Pancreas (tissue), 10 donors: Measurements from ENCODE around the gene RAB26. TPM values are rescaled to one million over a fixed set of nuclear protein-coding genes. Genes with fewer than 3 reads are reported as not detected.
A peak's percentile ranks its signal among the peaks of the same experiment; 100 is the strongest.

Experiments used
- ATAC-seq, 4 donors: fragments of 200-7000 bp; cut with Tn5 transposase; one replicate each; pipeline versions ENCODE4 v1.8.0 to v1.9.1; 2020; ENCODE audit warnings: mild to moderate bottlenecking in 4 of 4, moderate library complexity in 4 of 4
- DNase-seq, 6 donors: peaks; one replicate each; pipeline ENCODE4 v3.0.0-alpha.2; 2020
- FAIRE-seq: peaks from 2 replicates; lab custom pipeline; 2012; peaks lifted over from hg19 to GRCh38; lab: Jason Lieb, UNC
- H3K27ac ChIP-seq, 4 donors: fragments of 200-600 bp; sonication (generic); 1 replicate in 3 of 4; 2 replicates in 1 of 4; pipeline versions ENCODE4 v1.5.0 to v1.8.0; 2020
- H3K27me3 ChIP-seq, 4 donors: fragments of 200-600 bp; one replicate each; pipeline ENCODE4 v1.8.0; 2021
- H3K36me3 ChIP-seq, 3 donors: fragments of 200-600 bp; sonication (generic) in 1 of 3; one replicate each; pipeline versions ENCODE4 v1.5.0 to v1.8.0; 2020 to 2021
- H3K4me1 ChIP-seq, 3 donors: fragments of 200-600 bp; one replicate each; pipeline ENCODE4 v1.8.0; 2021
- H3K4me3 ChIP-seq, 4 donors: fragments of 200-600 bp; sonication (generic) in 2 of 4; one replicate each; pipeline versions ENCODE4 v1.5.0 to v1.8.0; 2020 to 2021
- H3K9me3 ChIP-seq, 4 donors: fragments of 200-600 bp; one replicate each; pipeline ENCODE4 v1.8.0; 2021
- WGBS, 2 donors: extraction: QIAGEN DNeasy Blood & Tissue Kit; methylation state at CpG; one replicate each; pipeline ENCODE4 v1.1.7; 2013; 5-methylcytosine and 5-hydroxymethylcytosine counted together
- intact Hi-C, 3 donors: fragments of 100-400 bp; cut with DNase I; formaldehyde crosslinking; loops; one replicate each; pipeline versions ENCODE4 v1.11.1 to v1.14.2; 2022
- polyA plus RNA-seq, 2 donors: library from polyadenylated mRNA; stranded (reverse); fragments of 200-250 nt; gene quantifications; one replicate each; pipeline ENCODE4 v1.2.3, GENCODE V29; 2013
- total RNA-seq, 6 donors: library from RNA; stranded (reverse); fragmentation: NEBNext Ultra II Directional in 4 of 6; extraction: Animal tissue kit (Norgen Biotek cat#: 25700) in 4 of 6; gene quantifications; one replicate each; pipeline versions ENCODE4 v1.2.1 to v1.2.4, GENCODE V29; 2021 to 2023
- TF ChIP-seq, protein P1 (sequence below), 4 donors: fragments of 200-600 bp; sonication (generic) in 3 of 4; IDR thresholded peaks; one replicate each; pipeline versions ENCODE4 v1.5.0 to v1.8.0; 2021; ENCODE audit warnings: antibody characterized with exemption in 4 of 4
- donor health status: healthy with polysubstance abuse.
- donor health status: DM: no; HTN: no; CAD: no; lungs with moderate emphysema.
- donor health status: DM: no; HTN: no; CAD: no.
- donor health status: control.
- donor health status: control.
- donor health status: Bipolar disorder and iron deficiency.
- donor health status: DM: yes; HTN: yes; CAD: no.
- donor health status: DM: no; HTN: no; CAD: no.
- donor health status: DM: no; HTN: no; CAD: no.
- donor health status: DM: yes; HTN: yes; CAD: no.

RAB26 gene
- total and polyA plus RNA-seq, 8 donors: 19.2 to 255 (median 33.6) TPM

GRCh38 chr16:2163211-2163881, 14.9 kb downstream of the RAB26 start:
- ATAC-seq (peak in 2 of 4 donors; percentile 17 to 38), FAIRE-seq (no peak)
- intact Hi-C loops: no loop called here

GRCh38 chr16:2165861-2166260, 17.4 kb downstream of the RAB26 start:
- Histone ChIP-seq H3K4me3 (no peak overlapping the region), H3K9me3 (no peaks in the 10 kb centered on the region), H3K36me3 (peaks cover 0 to 3% (median 0%) of the 10 kb centered on the region in 3 donors), H3K4me1 (no peaks in the 10 kb centered on the region), H3K27ac (no peak overlapping the region), H3K27me3 (no peaks in the 10 kb centered on the region)
- ATAC-seq (no peak), DNase-seq (no peak), FAIRE-seq (no peak)
- TF ChIP-seq, protein P1, sequence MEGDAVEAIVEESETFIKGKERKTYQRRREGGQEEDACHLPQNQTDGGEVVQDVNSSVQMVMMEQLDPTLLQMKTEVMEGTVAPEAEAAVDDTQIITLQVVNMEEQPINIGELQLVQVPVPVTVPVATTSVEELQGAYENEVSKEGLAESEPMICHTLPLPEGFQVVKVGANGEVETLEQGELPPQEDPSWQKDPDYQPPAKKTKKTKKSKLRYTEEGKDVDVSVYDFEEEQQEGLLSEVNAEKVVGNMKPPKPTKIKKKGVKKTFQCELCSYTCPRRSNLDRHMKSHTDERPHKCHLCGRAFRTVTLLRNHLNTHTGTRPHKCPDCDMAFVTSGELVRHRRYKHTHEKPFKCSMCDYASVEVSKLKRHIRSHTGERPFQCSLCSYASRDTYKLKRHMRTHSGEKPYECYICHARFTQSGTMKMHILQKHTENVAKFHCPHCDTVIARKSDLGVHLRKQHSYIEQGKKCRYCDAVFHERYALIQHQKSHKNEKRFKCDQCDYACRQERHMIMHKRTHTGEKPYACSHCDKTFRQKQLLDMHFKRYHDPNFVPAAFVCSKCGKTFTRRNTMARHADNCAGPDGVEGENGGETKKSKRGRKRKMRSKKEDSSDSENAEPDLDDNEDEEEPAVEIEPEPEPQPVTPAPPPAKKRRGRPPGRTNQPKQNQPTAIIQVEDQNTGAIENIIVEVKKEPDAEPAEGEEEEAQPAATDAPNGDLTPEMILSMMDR (IDR thresholded peaks at IDR 0.05): no peak
- intact Hi-C loops: no loop called here
- 92% methylated on average over 11 to 12 of the region's 12 CpGs for WGBS, 2 donors

More at GRCh38 chr16:2163211-2163881, 14.9 kb downstream of the RAB26 start:
- H3K27me3 ChIP-seq: no peaks in the 10 kb centered on the region
- peaks cover 0 to 3% (median 0%) of the 10 kb centered on the region in 3 donors for H3K36me3 ChIP-seq
- no peak for DNase-seq
- H3K4me1 ChIP-seq: no peaks in the 10 kb centered on the region
- no peaks in the 10 kb centered on the region for H3K9me3 ChIP-seq
- H3K27ac ChIP-seq: no peak overlapping the region
- TF ChIP-seq, protein P1 (IDR thresholded peaks at IDR 0.05): no peak
- no peak overlapping the region for H3K4me3 ChIP-seq
- WGBS, 2 donors: 92 to 96% methylated on average over 26 of the region's 26 CpGs

GRCh38 chr16:2166263-2167067, 18.0 kb downstream of the RAB26 start:
- H3K36me3 ChIP-seq: peaks cover 0 to 3% (median 0%) of the 10 kb centered on the region in 3 donors
- TF ChIP-seq, protein P1 (IDR thresholded peaks at IDR 0.05): no peak
- no peaks in the 10 kb centered on the region for H3K27me3 ChIP-seq
- H3K27ac ChIP-seq: no peak overlapping the region
- no peaks in the 10 kb centered on the region for H3K9me3 ChIP-seq
- FAIRE-seq: no peak
- 88 to 89% methylated on average over 17 of the region's 17 CpGs for WGBS, 2 donors
- ATAC-seq: no peak
- H3K4me1 ChIP-seq: no peaks in the 10 kb centered on the region
- H3K4me3 ChIP-seq: no peak overlapping the region
- intact Hi-C loops: no loop called here
- no peak for DNase-seq

- TF ChIP-seq, protein P1 (IDR thresholded peaks at IDR 0.05): no peak
- H3K27ac ChIP-seq: no peak overlapping the region
- H3K4me1 ChIP-seq: no peaks in the 10 kb centered on the region
- H3K9me3 ChIP-seq: no peaks in the 10 kb centered on the region
- 90 to 92% methylated on average over 18 of the region's 18 CpGs for WGBS, 2 donors
- H3K36me3 ChIP-seq: peaks cover 0 to 3% (median 0%) of the 10 kb centered on the region in 3 donors
- ATAC-seq: no peak
- H3K4me3 ChIP-seq: no peak overlapping the region
- no peak for DNase-seq
- intact Hi-C loops: no loop called here
- no peaks in the 10 kb centered on the region for H3K27me3 ChIP-seq
- FAIRE-seq: no peak
Observed at GRCh38 chr16:2167068-2167638, 18.7 kb downstream of the RAB26 start.
